Measurements from ENCODE around the gene FBXW11.

The FBXW11 gene

DNA sequence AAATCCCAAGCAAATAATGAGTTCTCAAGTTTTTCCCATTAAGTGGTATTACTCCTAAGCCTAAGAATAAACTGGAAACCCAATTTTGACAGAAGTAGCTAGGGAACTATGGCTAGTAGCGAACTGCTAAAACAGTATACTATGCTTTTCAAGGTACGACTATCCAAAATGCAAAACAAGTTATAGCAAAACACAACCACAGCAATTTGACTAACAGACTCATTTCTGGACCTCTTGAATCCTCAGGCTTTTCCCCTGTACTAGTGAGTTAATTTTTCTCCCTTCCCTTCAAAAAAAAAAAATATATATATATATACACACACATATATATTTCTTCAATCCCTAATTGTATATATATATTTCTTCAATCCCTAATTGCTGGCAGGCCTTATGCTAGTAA lies 7.3 kb downstream of the FBXW11 start:
- H3K4me1 ChIP-seq (ENCODE audit: low read length), result peaks cover 57% of the 10 kb centered on the region
- peaks cover 97% of the 10 kb centered on the region for H4K20me1 ChIP-seq (ENCODE audit: insufficient read depth, low read length)
- H3K27me3 ChIP-seq (ENCODE audit: low read depth, low read length), result no peaks in the 10 kb centered on the region
- H3K27ac ChIP-seq (ENCODE audit: low read length), result no peak overlapping the region
- H2AFZ ChIP-seq (ENCODE audit: low read depth, low read length), result no peak overlapping the region
- H3K36me3 ChIP-seq (replicated peaks; ENCODE audit: low read depth, low read length), result peaks cover 39% of the 10 kb centered on the region
- H3K4me3 ChIP-seq (ENCODE audit: low read length), result peak overlapping the region; percentile 17
- H3K9me3 ChIP-seq (ENCODE audit: insufficient read depth, low read length), result no peaks in the 10 kb centered on the region
- no peak for TF ChIP-seq EZH2phosphoT487 (IDR thresholded peaks at IDR 0.05; ENCODE audit: low read depth)
- TF ChIP-seq, protein P1, sequence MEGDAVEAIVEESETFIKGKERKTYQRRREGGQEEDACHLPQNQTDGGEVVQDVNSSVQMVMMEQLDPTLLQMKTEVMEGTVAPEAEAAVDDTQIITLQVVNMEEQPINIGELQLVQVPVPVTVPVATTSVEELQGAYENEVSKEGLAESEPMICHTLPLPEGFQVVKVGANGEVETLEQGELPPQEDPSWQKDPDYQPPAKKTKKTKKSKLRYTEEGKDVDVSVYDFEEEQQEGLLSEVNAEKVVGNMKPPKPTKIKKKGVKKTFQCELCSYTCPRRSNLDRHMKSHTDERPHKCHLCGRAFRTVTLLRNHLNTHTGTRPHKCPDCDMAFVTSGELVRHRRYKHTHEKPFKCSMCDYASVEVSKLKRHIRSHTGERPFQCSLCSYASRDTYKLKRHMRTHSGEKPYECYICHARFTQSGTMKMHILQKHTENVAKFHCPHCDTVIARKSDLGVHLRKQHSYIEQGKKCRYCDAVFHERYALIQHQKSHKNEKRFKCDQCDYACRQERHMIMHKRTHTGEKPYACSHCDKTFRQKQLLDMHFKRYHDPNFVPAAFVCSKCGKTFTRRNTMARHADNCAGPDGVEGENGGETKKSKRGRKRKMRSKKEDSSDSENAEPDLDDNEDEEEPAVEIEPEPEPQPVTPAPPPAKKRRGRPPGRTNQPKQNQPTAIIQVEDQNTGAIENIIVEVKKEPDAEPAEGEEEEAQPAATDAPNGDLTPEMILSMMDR (IDR thresholded peaks at IDR 0.05; ENCODE audit: low read depth, low read length), result no peak
- peak overlapping the region; percentile 61 for H3K4me2 ChIP-seq (ENCODE audit: low read length)
- no peak overlapping the region for H3K9ac ChIP-seq (ENCODE audit: low read length)
- H3K79me2 ChIP-seq (ENCODE audit: low read length), result peaks cover 91% of the 10 kb centered on the region

DNA sequence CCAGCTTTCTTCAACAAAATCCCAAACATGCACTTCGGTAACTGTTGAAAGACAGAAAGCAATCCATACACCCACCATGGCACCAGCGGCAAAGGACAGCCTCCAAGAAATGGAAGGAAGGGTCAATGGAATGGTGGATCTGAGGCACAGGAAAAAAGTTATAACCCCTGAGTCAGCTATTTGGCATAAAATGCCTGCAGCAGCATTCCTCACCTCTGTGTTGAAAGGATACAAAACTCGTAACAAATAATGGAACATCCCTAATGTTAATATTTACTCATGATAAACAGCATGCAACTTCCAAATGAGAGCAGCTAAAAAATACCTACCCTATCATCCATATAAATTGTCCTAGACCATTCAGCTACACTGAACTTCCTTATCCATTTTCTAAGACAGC lies 9.4 kb downstream of the FBXW11 start:
- peaks cover 36% of the 10 kb centered on the region for H3K4me1 ChIP-seq (ENCODE audit: low read length)

DNA sequence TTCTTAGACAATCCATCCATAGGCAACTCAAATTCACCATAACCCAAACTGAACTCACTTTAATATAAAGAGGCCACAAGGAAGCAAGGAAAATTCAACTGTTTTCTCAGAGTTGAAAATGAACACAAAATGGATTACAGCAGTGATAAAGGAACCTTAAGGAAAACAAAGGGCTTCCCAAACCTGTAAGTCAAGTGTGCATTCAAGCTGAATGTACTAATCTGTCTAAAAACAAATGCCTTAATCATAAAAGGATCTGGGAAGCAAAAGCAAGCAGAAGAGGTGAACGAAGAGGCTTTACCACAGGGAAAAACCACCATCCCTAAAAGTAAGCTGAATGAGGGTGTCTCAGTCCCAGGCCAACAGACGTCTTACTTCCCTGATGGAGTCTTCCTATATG lies 13.6 kb downstream of the FBXW11 start:
- peaks cover 90% of the 10 kb centered on the region for H4K20me1 ChIP-seq (ENCODE audit: insufficient read depth, low read length)
- peaks cover 43% of the 10 kb centered on the region for H3K36me3 ChIP-seq (replicated peaks; ENCODE audit: low read depth, low read length)
- H3K27ac ChIP-seq (ENCODE audit: low read length), result no peak overlapping the region
- no peaks in the 10 kb centered on the region for H3K27me3 ChIP-seq (ENCODE audit: low read depth, low read length)
- no peaks in the 10 kb centered on the region for H3K9me3 ChIP-seq (ENCODE audit: insufficient read depth, low read length)
- no peak overlapping the region for H2AFZ ChIP-seq (ENCODE audit: low read depth, low read length)
- H3K4me1 ChIP-seq (ENCODE audit: low read length), result peaks cover 32% of the 10 kb centered on the region
- H3K79me2 ChIP-seq (ENCODE audit: low read length), result peaks cover 86% of the 10 kb centered on the region
- TF ChIP-seq EZH2phosphoT487 (IDR thresholded peaks at IDR 0.05; ENCODE audit: low read depth), result no peak
- TF ChIP-seq, protein P1 (IDR thresholded peaks at IDR 0.05; ENCODE audit: low read depth, low read length), result no peak
- no peak overlapping the region for H3K4me2 ChIP-seq (ENCODE audit: low read length)
- H3K9ac ChIP-seq (ENCODE audit: low read length), result no peak overlapping the region
- no peak overlapping the region for H3K4me3 ChIP-seq (ENCODE audit: low read length)

More for the DNA sequence above, 9.4 kb downstream of the FBXW11 start:
- H4K20me1 ChIP-seq (ENCODE audit: insufficient read depth, low read length), result peaks cover 96% of the 10 kb centered on the region
- H3K36me3 ChIP-seq (replicated peaks; ENCODE audit: low read depth, low read length), result peaks cover 51% of the 10 kb centered on the region
- no peak overlapping the region for H2AFZ ChIP-seq (ENCODE audit: low read depth, low read length)
- no peaks in the 10 kb centered on the region for H3K9me3 ChIP-seq (ENCODE audit: insufficient read depth, low read length)
- H3K27me3 ChIP-seq (ENCODE audit: low read depth, low read length), result no peaks in the 10 kb centered on the region
- no peak overlapping the region for H3K27ac ChIP-seq (ENCODE audit: low read length)
- peaks cover 90% of the 10 kb centered on the region for H3K79me2 ChIP-seq (ENCODE audit: low read length)
- no peak overlapping the region for H3K9ac ChIP-seq (ENCODE audit: low read length)
- H3K4me3 ChIP-seq (ENCODE audit: low read length), result no peak overlapping the region
- H3K4me2 ChIP-seq (ENCODE audit: low read length), result no peak overlapping the region
- no peak for TF ChIP-seq EZH2phosphoT487 (IDR thresholded peaks at IDR 0.05; ENCODE audit: low read depth)

DNA sequence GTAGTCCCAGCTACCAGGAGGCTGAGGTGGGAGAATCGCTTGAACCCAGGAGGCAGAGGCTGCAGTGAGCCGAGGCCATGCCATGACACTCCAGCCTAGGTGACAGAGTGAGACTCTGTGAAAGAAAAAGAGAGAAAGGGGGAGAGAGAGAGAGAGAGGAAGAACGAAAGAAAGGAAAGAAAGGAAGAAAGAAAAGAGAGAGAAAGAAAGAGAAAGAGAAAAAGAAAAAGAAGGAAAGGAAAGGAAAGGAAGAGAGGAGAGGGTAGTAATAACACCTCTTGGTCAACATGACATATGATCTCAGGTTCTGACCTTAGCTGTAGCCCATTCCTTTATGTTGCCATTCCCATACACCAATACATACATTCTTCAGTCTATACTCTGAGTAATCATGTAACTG lies 14.1 kb downstream of the FBXW11 start:
- TF ChIP-seq, protein P1 (IDR thresholded peaks at IDR 0.05; ENCODE audit: low read depth, low read length), result no peak
- TF ChIP-seq EZH2phosphoT487 (IDR thresholded peaks at IDR 0.05; ENCODE audit: low read depth), result no peak
- peaks cover 90% of the 10 kb centered on the region for H4K20me1 ChIP-seq (ENCODE audit: insufficient read depth, low read length)
- no peak overlapping the region for H3K4me2 ChIP-seq (ENCODE audit: low read length)
- peaks cover 46% of the 10 kb centered on the region for H3K36me3 ChIP-seq (replicated peaks; ENCODE audit: low read depth, low read length)
- peaks cover 31% of the 10 kb centered on the region for H3K4me1 ChIP-seq (ENCODE audit: low read length)
- H3K9me3 ChIP-seq (ENCODE audit: insufficient read depth, low read length), result no peaks in the 10 kb centered on the region
- no peaks in the 10 kb centered on the region for H3K27me3 ChIP-seq (ENCODE audit: low read depth, low read length)
- H3K4me3 ChIP-seq (ENCODE audit: low read length), result no peak overlapping the region
- H3K79me2 ChIP-seq (ENCODE audit: low read length), result peaks cover 86% of the 10 kb centered on the region
- no peak overlapping the region for H3K27ac ChIP-seq (ENCODE audit: low read length)
- no peak overlapping the region for H2AFZ ChIP-seq (ENCODE audit: low read depth, low read length)
- H3K9ac ChIP-seq (ENCODE audit: low read length), result no peak overlapping the region

DNA sequence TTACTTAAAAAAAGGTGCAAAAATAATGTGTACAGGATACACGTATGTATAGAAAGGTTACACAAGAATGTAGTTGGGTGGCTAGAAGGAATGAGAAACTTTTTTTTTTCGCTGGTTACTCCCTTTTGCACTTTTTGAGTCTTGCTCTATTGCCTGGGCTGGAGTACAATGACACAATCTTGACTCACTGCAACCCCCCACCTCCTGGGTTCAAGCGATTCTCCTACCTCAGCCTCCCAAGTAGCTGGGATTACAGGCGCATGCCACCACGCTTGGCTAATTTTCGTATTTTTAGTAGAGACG lies 15.8 kb downstream of the FBXW11 start:
- H3K79me2 ChIP-seq (ENCODE audit: low read length), result peaks cover 85% of the 10 kb centered on the region
- no peak overlapping the region for H3K4me2 ChIP-seq (ENCODE audit: low read length)
- H3K4me1 ChIP-seq (ENCODE audit: low read length), result peaks cover 34% of the 10 kb centered on the region
- H3K36me3 ChIP-seq (replicated peaks; ENCODE audit: low read depth, low read length), result peaks cover 40% of the 10 kb centered on the region
- no peaks in the 10 kb centered on the region for H3K9me3 ChIP-seq (ENCODE audit: insufficient read depth, low read length)
- H3K9ac ChIP-seq (ENCODE audit: low read length), result no peak overlapping the region
- peaks cover 87% of the 10 kb centered on the region for H4K20me1 ChIP-seq (ENCODE audit: insufficient read depth, low read length)
- TF ChIP-seq EZH2phosphoT487 (IDR thresholded peaks at IDR 0.05; ENCODE audit: low read depth), result no peak
- TF ChIP-seq, protein P1 (IDR thresholded peaks at IDR 0.05; ENCODE audit: low read depth, low read length), result no peak
- no peaks in the 10 kb centered on the region for H3K27me3 ChIP-seq (ENCODE audit: low read depth, low read length)
- no peak overlapping the region for H3K27ac ChIP-seq (ENCODE audit: low read length)
- no peak overlapping the region for H3K4me3 ChIP-seq (ENCODE audit: low read length)
- no peak overlapping the region for H2AFZ ChIP-seq (ENCODE audit: low read depth, low read length)

Measured in OCI-LY3 (cell line).